Erythroblast (primary cell): Measurements from ENCODE around the gene PER3.

Experiments
- GATA1 ChIP-seq: IDR thresholded peaks from 2 replicates; pipeline ENCODE4 v1.6.1; 2011; ENCODE audit warnings: low read depth, mild to moderate bottlenecking, control low read depth, low read length, moderate library complexity
- POLR2A ChIP-seq: IDR thresholded peaks from 2 replicates; pipeline ENCODE4 v1.6.1; 2011; ENCODE audit warnings: mild to moderate bottlenecking, low read length

- no peak for TF ChIP-seq POLR2A
- TF ChIP-seq GATA1: no peak
Measured at GRCh38 chr1:7753641-7754040, 30.4 kb upstream of the PER3 start.
